K562 (cell line): ENCODE data around the gene CADM2. TPM values are rescaled to one million over a fixed set of nuclear protein-coding genes. Genes with fewer than 3 reads are reported as not detected.
"Not testable (repeated sequence)": the region's sequence is repeated elsewhere in the genome, so short reads cannot be mapped to it uniquely, and the experiment has no call there.

Experiments used
- ATAC-seq: fragments of 200-7000 bp; cut with Tn5 transposase; 3 replicates; pipeline ENCODE4 v1.9.1; 2020; ENCODE audit warnings: moderate library complexity
- BruUV-seq: library from RNA; stranded (reverse); fragments of 400-500 nt; replicated peaks from 2 replicates; lab custom pipeline; 2021; lab: Mats Ljungman, UMichigan
- CTCF ChIA-PET: fragments of 300-600 bp; formaldehyde crosslinking; extraction: SDS; loops from one replicate; lab custom pipeline; 2021; ENCODE audit warnings: low intra/inter-chr PET ratio; lab: Yijun Ruan, JAX
- POLR2A ChIA-PET: fragments of 300-600, 350-650 bp; sonication (Branson Sonifier 250); formaldehyde crosslinking; extraction: SDS; loops from one replicate; lab custom pipeline; 2021; ENCODE audit warnings: antibody characterized with exemption, inconsistent platforms; lab: Yijun Ruan, JAX
- DNase-seq, 4 experiments: peaks; one replicate each; pipeline versions ENCODE4 v3.0.0 to v3.0.0-alpha.2; 2011 to 2018; ENCODE audit warnings: low spot score in 3 of 4, mixed read lengths in 3 of 4; ENCODE audit errors: extremely low read depth in 1 of 4
- FAIRE-seq: peaks from 2 replicates; lab custom pipeline; 2011; peaks lifted over from hg19 to GRCh38; lab: Jason Lieb, UNC
- H2AFZ ChIP-seq: 2 replicates; pipeline ENCODE4 v1.6.0; 2011; ENCODE audit warnings: low read depth, low read length, control low read depth, inconsistent platforms
- H3K27ac ChIP-seq: fragments of 200-600 bp; 3 replicates; pipeline ENCODE4 v1.8.0; 2011; ENCODE audit warnings: low read depth, mild to moderate bottlenecking, control low read depth, inconsistent platforms, low read length, moderate library complexity, mixed read lengths; ENCODE audit errors: extremely low read depth
- H3K27me3 ChIP-seq, 2 experiments: fragments of 300-600 bp in 1 of 2; 2 replicates in 1 of 2; 3 replicates in 1 of 2; pipeline versions ENCODE4 v1.6.0 to v1.8.0; 2011; ENCODE audit warnings: inconsistent platforms in 2 of 2, low read length in 2 of 2, mild to moderate bottlenecking in 1 of 2, mixed read lengths in 1 of 2, moderate library complexity in 1 of 2; ENCODE audit not compliant: control insufficient read depth in 2 of 2, insufficient read depth in 2 of 2
- H3K36me3 ChIP-seq: fragments of 300-600 bp; 3 replicates; pipeline ENCODE4 v1.8.0; 2011; ENCODE audit warnings: mild to moderate bottlenecking, low read length, inconsistent platforms; ENCODE audit not compliant: control insufficient read depth, insufficient read depth
- H3K4me1 ChIP-seq, 2 experiments: fragments of 200-600 bp in 1 of 2; replicated peaks in 1 of 2; 2 replicates in 1 of 2; 3 replicates in 1 of 2; pipeline versions ENCODE4 v1.5.1 to v1.8.0; 2011; ENCODE audit warnings: inconsistent platforms in 2 of 2, low read length in 2 of 2, mild to moderate bottlenecking in 1 of 2, mixed read lengths in 1 of 2, moderate library complexity in 1 of 2; ENCODE audit not compliant: control insufficient read depth in 2 of 2, insufficient read depth in 2 of 2
- H3K4me2 ChIP-seq: 2 replicates; pipeline ENCODE4 v1.6.1; 2011; ENCODE audit warnings: low read length, control low read depth, inconsistent platforms, mixed read lengths; ENCODE audit not compliant: insufficient read depth
- H3K4me3 ChIP-seq: fragments of 200-600 bp; sonication (generic), shearing (Covaris generic); 2 replicates; pipeline ENCODE4 v1.5.1; 2016; ENCODE audit warnings: control low read depth, inconsistent platforms
- H3K79me2 ChIP-seq: fragments of 200-600 bp; 3 replicates; pipeline ENCODE4 v1.8.0; 2011; ENCODE audit warnings: low read length, inconsistent platforms; ENCODE audit not compliant: control insufficient read depth, insufficient read depth
- H3K9ac ChIP-seq, 2 experiments: 2 replicates each; pipeline versions ENCODE4 v1.6.0 to v1.6.1; 2011; ENCODE audit warnings: low read depth in 2 of 2, low read length in 2 of 2, control low read depth in 1 of 2, inconsistent platforms in 1 of 2, mild to moderate bottlenecking in 1 of 2, mixed read lengths in 1 of 2; ENCODE audit not compliant: insufficient read depth in 1 of 2
- H3K9me1 ChIP-seq: one replicate; pipeline ENCODE4 v1.6.0; 2011; ENCODE audit warnings: inconsistent platforms, mild to moderate bottlenecking, low read length, moderate library complexity; ENCODE audit not compliant: control insufficient read depth, insufficient read depth
- H3K9me3 ChIP-seq: replicated peaks from 2 replicates; pipeline ENCODE4 v1.5.1; 2011; ENCODE audit warnings: low read depth, low read length, inconsistent platforms; ENCODE audit not compliant: control insufficient read depth, insufficient read depth
- H4K20me1 ChIP-seq: replicated peaks from 2 replicates; pipeline ENCODE4 v1.6.1; 2011; ENCODE audit warnings: low read length, inconsistent platforms, mixed read lengths; ENCODE audit not compliant: control insufficient read depth, insufficient read depth
- CC2D1A ChIP-seq: fragments of 450-650 bp; IDR thresholded peaks from 2 replicates; pipeline ENCODE4 v1.6.1; 2017; ENCODE audit warnings: mild to moderate bottlenecking
- CHD1 ChIP-seq: fragments of 200-600 bp; sonication (generic); IDR thresholded peaks from one replicate; pipeline ENCODE4 v1.6.1; 2012; ENCODE audit warnings: mild to moderate bottlenecking, moderate library complexity, low read length, inconsistent platforms
- GTF2E2 ChIP-seq: fragments of 200-800 bp; sonication (Bioruptor generic); IDR thresholded peaks from 2 replicates; pipeline ENCODE4 v1.6.1; 2016; ENCODE audit warnings: missing genetic modification characterization, missing compliant biosample characterization
- KDM4B ChIP-seq, 2 experiments: fragments of 450-650 bp in 1 of 2; sonication (generic) in 1 of 2; IDR thresholded peaks; 2 replicates each; pipeline ENCODE4 v1.6.1; 2016 to 2017; ENCODE audit warnings: borderline replicate concordance in 2 of 2, antibody characterized with exemption in 1 of 2, low read depth in 1 of 2, mild to moderate bottlenecking in 1 of 2
- RBFOX2 ChIP-seq: fragments of 200-400 bp; formaldehyde crosslinking; IDR thresholded peaks from 2 replicates; pipeline ENCODE4 v1.6.1; 2017; ENCODE audit warnings: low read depth, mild to moderate bottlenecking, low read length, moderate library complexity
- SMAD3 ChIP-seq: fragments of 450-650 bp; formaldehyde crosslinking; conservative IDR thresholded peaks from 2 replicates; pipeline ENCODE4 v1.4.0; 2020; ENCODE audit warnings: mild to moderate bottlenecking
- THAP12 ChIP-seq: fragments of 250-450 bp; sonication (Bioruptor Pico); IDR thresholded peaks from 2 replicates; pipeline ENCODE4 v1.9.0; 2021; ENCODE audit warnings: mild to moderate bottlenecking, inconsistent platforms
- ZNF444 ChIP-seq: fragments of 250-450 bp; sonication (Bioruptor Pico); IDR thresholded peaks from 2 replicates; pipeline ENCODE4 v1.4.0; 2020; ENCODE audit warnings: mild to moderate bottlenecking, moderate library complexity
- ZNF764 ChIP-seq: fragments of 250-450 bp; sonication (Bioruptor Pico); IDR thresholded peaks from 2 replicates; pipeline ENCODE4 v1.4.0; 2020; ENCODE audit warnings: low read depth, mild to moderate bottlenecking, moderate library complexity
- WGBS: fragments of 100-300 bp; shearing (Covaris generic); methylation state at CpG from one replicate; pipeline ENCODE4 v1.1.6; 2016; ENCODE audit warnings: low coverage, mixed read lengths; ENCODE audit not compliant: insufficient coverage; ENCODE audit errors: missing lambda C conversion rate; 5-methylcytosine and 5-hydroxymethylcytosine counted together
- in situ Hi-C: fragments of 300-500 bp; cut with MboI; formaldehyde crosslinking; loops from 4 replicates; pipeline ENCODE4 v1.15.0; 2018; ENCODE audit warnings: inconsistent platforms, mixed read lengths
- intact Hi-C: fragments of 100-400 bp; cut with micrococcal nuclease; formaldehyde crosslinking; loops from 2 replicates; pipeline ENCODE4 v1.14.2; 2022
- polyA plus RNA-seq, 8 experiments: library from polyadenylated mRNA; depleted of rRNA in 4 of 8; stranded (reverse) in 5 of 8; unstranded in 3 of 8; fragments of >200 nt; fragmentation: Nextera tagmentation in 2 of 8; fragmentation: Illumina TruSeq in 1 of 8; extraction: Ambion mirVana in 2 of 8; extraction: Trizol in 1 of 8; gene quantifications; 2 replicates each; pipeline versions ENCODE4 v1.2.1 to v1.2.3, GENCODE V29; 2011 to 2014; ENCODE audit warnings: inconsistent platforms in 1 of 8, missing spikeins in 1 of 8
- total RNA-seq, 7 experiments: library from RNA; depleted of rRNA in 6 of 7; stranded (reverse); fragments of >200 nt in 6 of 7; fragmentation: Illumina TruSeq in 2 of 7; extraction: Trizol in 2 of 7; gene quantifications; 2 replicates each; pipeline versions ENCODE4 v1.2.1 to v1.2.3, GENCODE V29; 2011 to 2021; ENCODE audit warnings: low replicate concordance in 1 of 7

Gene CADM2
- total and polyA plus RNA-seq, 9 of the 15 experiments (the other 6 are each of a cell fraction or from before 2014, with no cell fraction given), result 0.11 to 3.2 (median 0.95) TPM

GRCh38 chr3:85979034-85979433, 1020.2 kb downstream of the CADM2 start:
- intact Hi-C loops, result no loop called here
- ATAC-seq (no peak), DNase-seq (no peak), FAIRE-seq (no peak)
- Histone ChIP-seq H3K36me3 (no peaks in the 10 kb centered on the region), H3K27me3 (no peaks in the 10 kb centered on the region), H3K4me2 (no peak overlapping the region), H3K9ac (no peak overlapping the region), H3K9me1 (no peaks in the 10 kb centered on the region), H3K4me1 (no peaks in the 10 kb centered on the region), H3K9me3 (no peaks in the 10 kb centered on the region), H4K20me1 (no peaks in the 10 kb centered on the region), H2AFZ (no peak overlapping the region), H3K27ac (no peak overlapping the region), H3K4me3 (no peak overlapping the region), H3K79me2 (no peaks in the 10 kb centered on the region)
- BruUV-seq, result no TSS peak
- ChIA-PET POLR2A (no interaction called here), CTCF (no interaction called here)
- TF ChIP-seq SMAD3 (CRISPR knock-in tag), result no peak
- no peak for TF ChIP-seq CC2D1A
- no peak for TF ChIP-seq RBFOX2
- no peak for TF ChIP-seq CHD1
- no peak for TF ChIP-seq ZNF764
- TF ChIP-seq KDM4B (IDR thresholded peaks at IDR 0.05; ENCODE audit: borderline replicate concordance in 2 of 2, low read depth in 1 of 2), result no peak
- no peak for TF ChIP-seq THAP12 (CRISPR knock-in tag)
- TF ChIP-seq ZNF444 (CRISPR knock-in tag), result no peak
- no peak for TF ChIP-seq GTF2E2 (tag)
- in situ Hi-C loops, result no loop called here

- H3K4me1 ChIP-seq, H3K36me3 ChIP-seq, H3K79me2 ChIP-seq, H3K9me3 ChIP-seq, H3K4me3 ChIP-seq, intact Hi-C loops, CTCF ChIA-PET, H4K20me1 ChIP-seq, H3K9me1 ChIP-seq, in situ Hi-C loops, DNase-seq, H3K27ac ChIP-seq, H3K9ac ChIP-seq, ATAC-seq, BruUV-seq, H2AFZ ChIP-seq, POLR2A ChIA-PET, H3K4me2 ChIP-seq, FAIRE-seq, H3K27me3 ChIP-seq: not testable (repeated sequence)
- whole genome bisulfite sequencing, result 2% methylated on average over 6 of the region's 10 CpGs
Observed at GRCh38 chr3:85989581-85989980, 1030.8 kb downstream of the CADM2 start.
